Fibroblast of gingiva (primary cell): ENCODE data around the gene CYTIP.

Experiments used
- DNase-seq: peaks from one replicate; pipeline ENCODE4 v3.0.0-alpha.2; 2011; ENCODE audit warnings: low read depth

The CYTIP gene

GRCh38 chr2:157463002-157463401 lies 19.1 kb upstream of the CYTIP start:
- DNase-seq = no peak

GRCh38 chr2:157460897-157461296 lies 17.0 kb upstream of the CYTIP start:
- no peak for DNase-seq

GRCh38 chr2:157460384-157460837 lies 16.5 kb upstream of the CYTIP start:
- DNase-seq = peak; percentile 29

GRCh38 chr2:157459486-157459885 lies 15.6 kb upstream of the CYTIP start:
- no peak for DNase-seq

- no peak for DNase-seq
These were observed 3.9 kb upstream of the CYTIP start for GRCh38 chr2:157447741-157448140.

- no peak for DNase-seq
These were observed 3.1 kb upstream of the CYTIP start for GRCh38 chr2:157447031-157447430.

- DNase-seq = no peak
These were observed 752 bp upstream of the CYTIP start for GRCh38 chr2:157444641-157445040.

GRCh38 chr2:157443090-157443489 lies 799 bp downstream of the CYTIP start:
- DNase-seq = no peak

GRCh38 chr2:157442636-157443035 lies 1.3 kb downstream of the CYTIP start:
- DNase-seq = no peak

- no peak for DNase-seq
These were observed 1.7 kb downstream of the CYTIP start for GRCh38 chr2:157442191-157442590.

GRCh38 chr2:157441072-157441454 lies 2.8 kb downstream of the CYTIP start:
- DNase-seq = no peak

- no peak for DNase-seq
These were observed 3.4 kb downstream of the CYTIP start for GRCh38 chr2:157440404-157441071.

GRCh38 chr2:157439824-157440186 lies 4.1 kb downstream of the CYTIP start:
- no peak for DNase-seq

GRCh38 chr2:157438863-157439823 lies 4.7 kb downstream of the CYTIP start:
- peak; percentile 28 for DNase-seq

GRCh38 chr2:157433394-157433793 lies 10.5 kb downstream of the CYTIP start:
- DNase-seq = no peak

GRCh38 chr2:157432475-157433106 lies 11.3 kb downstream of the CYTIP start:
- DNase-seq = no peak

- DNase-seq = no peak
These were observed 12.7 kb downstream of the CYTIP start for GRCh38 chr2:157431176-157431575.

GRCh38 chr2:157428500-157429175 lies 15.3 kb downstream of the CYTIP start:
- no peak for DNase-seq

GRCh38 chr2:157427922-157428303 lies 16.0 kb downstream of the CYTIP start:
- no peak for DNase-seq

GRCh38 chr2:157427003-157427921 lies 16.6 kb downstream of the CYTIP start:
- no peak for DNase-seq

- no peak for DNase-seq
These were observed 17.4 kb downstream of the CYTIP start for GRCh38 chr2:157426477-157426994.
